ENCODE measurements around the gene CRYBG3.

Gene CRYBG3

DNA sequence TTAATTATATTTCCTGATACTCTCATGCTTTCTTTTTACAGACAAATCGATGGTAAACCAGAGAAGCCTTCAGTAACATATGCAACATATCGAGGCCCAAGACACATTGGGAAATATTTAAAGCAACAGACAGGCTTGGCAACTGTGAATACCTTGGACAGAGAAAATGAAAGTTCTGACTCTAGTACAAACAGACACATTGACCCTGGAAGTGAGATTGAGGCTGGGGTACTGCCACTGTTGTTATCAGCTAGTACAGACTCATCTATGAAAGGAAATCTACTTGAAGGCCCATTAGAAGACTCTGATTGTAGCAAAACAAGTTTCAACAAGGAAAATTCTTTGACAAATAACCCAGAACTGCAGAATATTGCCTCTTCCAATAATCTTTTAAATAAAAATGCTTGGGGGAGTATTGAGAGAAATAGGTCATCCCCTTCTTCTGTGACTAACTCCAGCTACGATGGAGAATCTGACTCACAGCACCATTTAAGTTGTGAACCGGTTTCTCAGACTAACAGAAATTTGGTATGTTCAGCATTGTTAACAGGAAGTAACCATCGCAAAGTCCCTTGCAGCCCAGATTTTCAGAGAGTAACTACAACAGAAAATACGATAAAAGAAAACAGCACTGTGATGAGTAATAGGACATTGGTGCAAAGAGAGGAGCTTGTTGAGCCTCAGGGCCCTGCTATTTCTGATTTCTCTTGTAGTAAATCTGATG is 50.2 kb downstream of the CRYBG3 start:
- H2AFZ ChIP-seq (ENCODE audit: low read depth, low read length): no peak overlapping the region
- no peaks in the 10 kb centered on the region for H3K9me3 ChIP-seq (ENCODE audit: insufficient read depth, low read length, severe bottlenecking)
- no peaks in the 10 kb centered on the region for H4K20me1 ChIP-seq (ENCODE audit: insufficient read depth, low read length)
- H3K9ac ChIP-seq (ENCODE audit: low read depth, low read length): no peak overlapping the region
- no peak overlapping the region for H3K4me3 ChIP-seq (ENCODE audit: low read depth in 1 of 2, low read length in 2 of 2)
- H3K27me3 ChIP-seq (ENCODE audit: insufficient read depth, low read length, poor library complexity): no peaks in the 10 kb centered on the region
- H3K79me2 ChIP-seq (ENCODE audit: insufficient read depth, low read length): no peaks in the 10 kb centered on the region
- no peak for ATAC-seq (ENCODE audit: insufficient read depth, low read depth)
- H3K4me1 ChIP-seq (ENCODE audit: insufficient read depth, low read length): no peaks in the 10 kb centered on the region
- H3K27ac ChIP-seq (ENCODE audit: low read length): no peak overlapping the region
- DNase-seq: no peak
- H3K36me3 ChIP-seq (ENCODE audit: insufficient read depth, low read length): 0 out of 2 replicates have a peak, but pooled peaks cover 3% of the 10 kb centered on the region
- TF ChIP-seq EZH2 (IDR thresholded peaks at IDR 0.05; ENCODE audit: borderline replicate concordance, low read depth, low read length, severe bottlenecking): no peak
- TF ChIP-seq, protein P1, sequence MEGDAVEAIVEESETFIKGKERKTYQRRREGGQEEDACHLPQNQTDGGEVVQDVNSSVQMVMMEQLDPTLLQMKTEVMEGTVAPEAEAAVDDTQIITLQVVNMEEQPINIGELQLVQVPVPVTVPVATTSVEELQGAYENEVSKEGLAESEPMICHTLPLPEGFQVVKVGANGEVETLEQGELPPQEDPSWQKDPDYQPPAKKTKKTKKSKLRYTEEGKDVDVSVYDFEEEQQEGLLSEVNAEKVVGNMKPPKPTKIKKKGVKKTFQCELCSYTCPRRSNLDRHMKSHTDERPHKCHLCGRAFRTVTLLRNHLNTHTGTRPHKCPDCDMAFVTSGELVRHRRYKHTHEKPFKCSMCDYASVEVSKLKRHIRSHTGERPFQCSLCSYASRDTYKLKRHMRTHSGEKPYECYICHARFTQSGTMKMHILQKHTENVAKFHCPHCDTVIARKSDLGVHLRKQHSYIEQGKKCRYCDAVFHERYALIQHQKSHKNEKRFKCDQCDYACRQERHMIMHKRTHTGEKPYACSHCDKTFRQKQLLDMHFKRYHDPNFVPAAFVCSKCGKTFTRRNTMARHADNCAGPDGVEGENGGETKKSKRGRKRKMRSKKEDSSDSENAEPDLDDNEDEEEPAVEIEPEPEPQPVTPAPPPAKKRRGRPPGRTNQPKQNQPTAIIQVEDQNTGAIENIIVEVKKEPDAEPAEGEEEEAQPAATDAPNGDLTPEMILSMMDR (IDR thresholded peaks at IDR 0.05; ENCODE audit: borderline replicate concordance, extremely low read depth, low read length, poor library complexity, severe bottlenecking): no peak
- no peak overlapping the region for H3K4me2 ChIP-seq (ENCODE audit: insufficient read depth, low read length)

- Histone ChIP-seq H3K27me3 (ENCODE audit: insufficient read depth, low read length, poor library complexity) (no peaks in the 10 kb centered on the region), H3K4me3 (ENCODE audit: low read depth in 1 of 2, low read length in 2 of 2) (no peak overlapping the region), H3K36me3 (ENCODE audit: insufficient read depth, low read length) (0 out of 2 replicates have a peak, but pooled peaks cover 3% of the 10 kb centered on the region), H3K9ac (ENCODE audit: low read depth, low read length) (no peak overlapping the region), H2AFZ (ENCODE audit: low read depth, low read length) (no peak overlapping the region), H3K4me1 (ENCODE audit: insufficient read depth, low read length) (no peaks in the 10 kb centered on the region), H3K4me2 (ENCODE audit: insufficient read depth, low read length) (no peak overlapping the region), H3K27ac (ENCODE audit: low read length) (no peak overlapping the region), H4K20me1 (ENCODE audit: insufficient read depth, low read length) (no peaks in the 10 kb centered on the region), H3K9me3 (ENCODE audit: insufficient read depth, low read length, severe bottlenecking) (no peaks in the 10 kb centered on the region), H3K79me2 (ENCODE audit: insufficient read depth, low read length) (no peaks in the 10 kb centered on the region)
- TF ChIP-seq EZH2 (IDR thresholded peaks at IDR 0.05; ENCODE audit: borderline replicate concordance, low read depth, low read length, severe bottlenecking): no peak
- TF ChIP-seq, protein P1 (IDR thresholded peaks at IDR 0.05; ENCODE audit: borderline replicate concordance, extremely low read depth, low read length, poor library complexity, severe bottlenecking): no peak
- ATAC-seq (ENCODE audit: insufficient read depth, low read depth): no peak
- DNase-seq: no peak
These were observed 50.8 kb downstream of the CRYBG3 start for GRCh38 chr3:97872525-97873042.

- no peak for ATAC-seq (ENCODE audit: insufficient read depth, low read depth)
- no peaks in the 10 kb centered on the region for H4K20me1 ChIP-seq (ENCODE audit: insufficient read depth, low read length)
These were observed 58.5 kb downstream of the CRYBG3 start for GRCh38 chr3:97880267-97880666.

More at GRCh38 chr3:97880267-97880666, 58.5 kb downstream of the CRYBG3 start:
- Histone ChIP-seq H3K4me3 (ENCODE audit: low read depth in 1 of 2, low read length in 2 of 2) (no peak overlapping the region), H3K4me2 (ENCODE audit: insufficient read depth, low read length) (no peak overlapping the region), H3K36me3 (ENCODE audit: insufficient read depth, low read length) (peaks cover 11% of the 10 kb centered on the region; the same call in 1 of the 2 replicates), H3K27ac (ENCODE audit: low read length) (no peak overlapping the region), H3K9me3 (ENCODE audit: insufficient read depth, low read length, severe bottlenecking) (no peaks in the 10 kb centered on the region), H3K9ac (ENCODE audit: low read depth, low read length) (no peak overlapping the region), H3K4me1 (ENCODE audit: insufficient read depth, low read length) (peaks cover 15% of the 10 kb centered on the region), H2AFZ (ENCODE audit: low read depth, low read length) (no peak overlapping the region), H3K27me3 (ENCODE audit: insufficient read depth, low read length, poor library complexity) (no peaks in the 10 kb centered on the region), H3K79me2 (ENCODE audit: insufficient read depth, low read length) (no peaks in the 10 kb centered on the region)
- TF ChIP-seq, protein P1 (IDR thresholded peaks at IDR 0.05; ENCODE audit: borderline replicate concordance, extremely low read depth, low read length, poor library complexity, severe bottlenecking): no peak
- TF ChIP-seq EZH2 (IDR thresholded peaks at IDR 0.05; ENCODE audit: borderline replicate concordance, low read depth, low read length, severe bottlenecking): no peak
- DNase-seq: no peak
